NCI-H1417 treated with DMSO at 0.1 percent for 48 hours (cell line): ENCODE results near the gene CTSF.
A peak's percentile ranks its signal among the peaks of the same experiment; 100 is the strongest.
"Not testable (repeated sequence)": the region's sequence is repeated elsewhere in the genome, so short reads cannot be mapped to it uniquely, and the experiment has no call there.

ENCODE experiments used
- DNase-seq: peaks from one replicate; lab custom pipeline; 2025; lab: John Stamatoyannopoulos, UW

CTSF gene

DNA sequence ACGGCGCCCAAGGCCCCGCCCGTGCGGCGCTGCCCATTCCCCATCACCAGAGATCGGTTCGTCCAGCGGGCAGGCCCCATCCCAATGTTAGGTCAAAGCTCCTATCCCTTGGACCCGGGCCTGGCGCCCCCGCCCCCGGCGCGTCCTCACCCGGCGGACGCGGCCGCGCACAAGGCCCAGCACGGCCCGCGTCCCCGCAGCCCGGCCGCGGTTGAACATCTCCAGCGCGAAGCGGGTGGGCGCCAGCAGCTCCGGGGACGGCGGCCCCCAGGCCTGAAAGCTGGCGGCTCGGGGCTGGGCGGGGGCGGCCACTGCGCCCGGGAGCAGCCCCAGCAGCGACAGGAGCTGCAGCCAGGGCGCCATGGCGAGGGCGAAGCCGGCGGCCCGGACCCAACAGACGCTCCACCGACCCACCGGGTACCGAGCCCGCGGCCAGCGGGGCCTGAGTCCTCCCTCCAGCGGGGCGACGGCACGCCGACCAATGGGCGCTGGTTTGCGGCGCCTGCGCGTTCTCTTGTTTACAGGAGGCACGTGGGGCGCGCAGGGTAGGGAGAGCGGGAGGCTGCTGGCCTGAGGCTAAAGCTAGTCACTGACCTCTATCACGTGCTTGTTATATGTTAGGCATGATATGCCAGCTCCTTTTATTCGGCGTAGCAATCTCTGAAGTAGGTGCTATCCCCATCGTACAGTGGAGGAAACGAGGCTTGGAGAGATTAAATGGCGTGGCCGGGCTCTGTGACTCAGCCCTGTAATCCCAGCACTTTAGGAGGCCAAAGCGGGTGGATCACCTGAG is at the start of gene CTSF:
Gene CTSF, minus strand, starts transcription at position 483 of the 793 bp plus-strand sequence. Its CDS starts 120 bp downstream, at position 363.
- DNase-seq = peak; percentile 73

DNA sequence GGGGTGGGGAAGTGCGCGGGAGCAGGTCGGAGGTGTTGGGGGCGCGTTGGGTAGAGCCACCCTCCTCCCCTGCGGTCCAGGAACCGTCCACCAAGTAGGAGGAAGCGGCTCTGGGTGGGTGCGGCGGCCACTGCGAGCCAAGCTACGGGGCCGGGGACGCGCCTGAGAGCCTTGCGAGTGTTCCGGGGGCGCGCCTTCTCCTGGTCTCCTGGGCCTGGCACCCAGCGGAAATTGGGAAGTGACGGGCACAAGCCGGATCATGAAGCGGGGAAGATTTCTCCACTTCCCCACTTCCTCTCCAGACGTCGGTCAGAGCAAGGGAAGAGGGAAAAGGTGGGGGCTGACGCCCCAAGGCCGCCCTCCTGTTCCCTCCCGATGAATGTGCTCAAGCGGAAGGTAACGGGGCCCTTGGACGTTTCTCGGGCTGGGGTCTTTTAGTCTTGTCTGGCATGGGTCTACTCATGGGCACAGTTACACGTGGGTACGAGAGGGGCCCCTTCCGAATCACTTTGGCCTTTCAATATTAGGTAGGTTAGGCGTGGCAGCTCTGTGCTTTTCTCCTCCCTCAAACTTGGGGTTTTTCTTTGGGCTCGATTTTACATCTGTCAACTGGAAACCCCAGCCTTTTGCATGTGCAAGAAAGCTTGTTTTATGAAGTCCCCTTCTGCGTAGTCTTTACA is 48.9 kb upstream of the CTSF start:
- no peak for DNase-seq

DNA sequence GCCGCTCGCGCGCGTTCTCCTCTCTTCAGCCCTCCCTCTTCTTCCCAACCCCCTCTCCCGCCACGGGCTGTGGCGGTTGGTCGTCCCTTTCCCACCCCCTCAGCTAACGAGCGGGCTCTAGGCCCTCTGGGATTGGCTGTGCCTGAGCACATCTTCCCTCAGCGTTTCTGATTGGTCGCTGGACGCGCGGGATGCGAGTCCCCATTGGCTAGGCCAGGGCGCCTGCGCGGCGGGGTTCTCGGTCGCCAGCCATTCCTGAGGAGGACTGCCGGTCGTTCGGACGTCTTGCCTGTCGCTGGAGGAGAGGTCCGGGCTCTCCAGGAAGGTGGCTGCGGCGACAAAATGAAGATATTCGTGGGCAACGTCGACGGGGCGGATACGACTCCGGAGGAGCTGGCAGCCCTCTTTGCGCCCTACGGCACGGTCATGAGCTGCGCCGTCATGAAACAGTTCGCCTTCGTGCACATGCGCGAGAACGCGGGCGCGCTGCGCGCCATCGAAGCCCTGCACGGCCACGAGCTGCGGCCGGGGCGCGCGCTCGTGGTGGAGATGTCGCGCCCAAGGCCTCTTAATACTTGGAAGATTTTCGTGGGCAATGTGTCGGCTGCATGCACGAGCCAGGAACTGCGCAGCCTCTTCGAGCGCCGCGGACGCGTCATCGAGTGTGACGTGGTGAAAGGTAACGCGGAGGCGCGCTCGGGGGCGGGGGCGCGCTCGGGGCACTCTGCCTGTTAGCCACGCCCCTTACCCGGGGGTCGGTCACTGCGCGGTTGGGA is 48.2 kb upstream of the CTSF start, which contains the start of gene RBM14:
Gene RBM14, plus strand, starts transcription at position 252 of the 776 bp plus-strand sequence. Its CDS starts 91 bp downstream, at position 343.
- DNase-seq = peak; percentile 94

DNA sequence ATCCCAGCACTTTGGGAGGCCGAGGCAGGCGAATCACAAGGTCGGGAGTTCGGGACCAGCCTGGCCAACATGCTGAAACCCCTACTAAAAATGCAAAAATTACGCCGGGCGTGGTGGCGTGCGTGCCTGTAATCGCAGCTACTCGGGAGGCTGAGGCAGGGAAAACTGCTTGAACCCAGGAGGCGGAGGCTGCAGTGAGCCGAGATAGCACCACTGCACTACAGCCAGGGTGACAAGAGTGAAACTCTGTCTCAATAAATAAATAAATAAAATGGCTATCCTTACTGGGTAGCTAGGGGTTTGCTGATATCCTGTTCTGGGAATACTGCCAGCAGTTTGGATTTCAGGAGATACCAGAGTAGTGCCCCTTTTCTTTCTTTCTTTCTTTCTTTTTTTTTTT is 45.7 kb upstream of the CTSF start:
- no peak for DNase-seq

DNA sequence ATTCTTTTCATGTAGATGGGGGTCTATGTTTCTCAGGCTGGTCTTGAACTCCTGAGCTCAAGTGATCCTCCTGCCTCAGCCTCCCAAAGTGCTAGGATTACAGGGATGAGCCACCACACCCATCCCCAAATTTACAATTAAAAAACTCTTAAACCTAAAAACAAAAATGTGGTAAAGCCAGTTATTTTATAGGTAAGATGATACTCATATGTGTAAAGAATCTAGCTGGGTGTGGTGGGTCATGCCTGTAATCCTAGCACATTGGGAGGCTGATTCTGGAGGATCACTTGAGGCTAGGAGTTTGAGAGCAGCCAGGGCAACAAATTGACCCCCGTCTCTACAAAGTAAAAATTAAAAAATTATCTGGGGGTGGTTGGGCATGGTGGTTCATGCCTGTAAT is 44.1 kb upstream of the CTSF start:
- DNase-seq = no peak

DNA sequence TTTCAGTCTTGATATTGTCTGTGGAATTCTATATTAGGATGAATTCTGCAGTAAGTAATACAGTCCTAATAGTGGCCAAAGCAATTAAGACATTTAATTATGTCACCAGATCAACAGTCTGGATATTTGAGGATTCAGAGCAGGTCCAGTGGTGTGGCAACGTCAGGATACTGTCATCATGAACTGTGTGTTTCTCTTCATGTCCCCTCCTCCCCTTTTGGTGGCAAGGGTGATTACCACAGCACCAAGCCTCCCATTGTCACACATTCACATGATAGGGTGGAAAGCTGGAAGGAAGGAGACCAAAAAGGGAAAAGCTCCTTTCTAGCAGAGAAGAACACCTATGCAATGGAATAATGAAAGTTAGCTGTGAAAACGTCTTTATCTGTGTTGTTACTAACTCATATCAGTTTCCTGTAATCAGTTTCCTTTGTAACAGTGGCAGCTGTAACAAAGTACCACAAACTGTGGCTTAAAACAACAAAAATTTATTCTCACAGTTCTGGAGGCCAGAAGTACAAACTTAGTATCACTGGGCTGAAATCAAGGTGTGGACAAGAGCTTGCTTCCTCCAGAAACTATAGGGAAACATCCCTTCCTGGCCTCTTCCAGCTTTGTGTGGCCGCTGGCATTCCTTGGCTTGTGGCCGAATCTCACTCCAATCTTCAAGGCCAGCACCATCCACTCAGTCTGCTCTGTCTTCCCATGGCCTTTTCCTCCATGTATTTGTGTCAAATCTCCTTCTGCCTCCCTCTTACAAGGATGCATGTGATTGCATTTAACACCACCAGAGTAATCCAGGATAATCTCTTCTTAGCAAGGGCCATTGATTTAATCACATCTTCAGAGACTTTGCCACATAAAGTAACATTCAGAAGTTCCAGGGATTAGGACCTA is 41.6 kb upstream of the CTSF start:
- no peak for DNase-seq

DNA sequence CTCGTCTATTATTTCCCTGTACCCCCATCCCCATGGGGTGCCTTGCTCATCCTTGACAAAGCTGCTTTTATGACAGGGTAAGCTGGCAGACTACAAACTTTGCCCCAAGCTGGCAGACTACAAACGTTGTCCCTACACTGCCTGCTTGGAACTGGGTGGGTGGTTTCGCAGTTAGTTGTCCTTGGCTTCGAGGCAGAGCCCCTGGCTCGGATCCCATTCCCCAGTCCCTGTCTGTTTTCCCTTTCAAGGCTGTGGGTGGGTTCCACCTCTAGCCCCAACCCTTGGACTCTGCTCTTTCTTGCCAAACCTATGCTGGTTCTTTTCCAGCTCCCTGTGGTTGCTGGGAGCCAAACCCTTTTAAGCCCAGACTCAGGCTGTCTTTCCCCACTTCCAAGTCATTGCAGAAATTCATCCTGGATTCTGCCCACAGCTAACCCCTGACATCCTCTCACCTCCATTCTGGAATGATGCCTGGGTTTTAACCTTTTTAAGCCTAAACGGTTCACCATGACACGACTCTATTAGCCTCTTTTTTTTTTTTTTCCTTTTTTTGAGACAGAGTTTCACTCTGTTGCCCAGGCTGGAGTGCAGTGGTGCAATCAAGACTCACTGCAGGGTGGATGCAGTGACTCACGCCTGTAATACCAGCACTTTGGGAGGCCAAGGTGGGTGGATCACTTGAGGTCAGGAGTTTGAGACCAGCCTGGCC is 38.9 kb upstream of the CTSF start:
- DNase-seq = no peak

DNA sequence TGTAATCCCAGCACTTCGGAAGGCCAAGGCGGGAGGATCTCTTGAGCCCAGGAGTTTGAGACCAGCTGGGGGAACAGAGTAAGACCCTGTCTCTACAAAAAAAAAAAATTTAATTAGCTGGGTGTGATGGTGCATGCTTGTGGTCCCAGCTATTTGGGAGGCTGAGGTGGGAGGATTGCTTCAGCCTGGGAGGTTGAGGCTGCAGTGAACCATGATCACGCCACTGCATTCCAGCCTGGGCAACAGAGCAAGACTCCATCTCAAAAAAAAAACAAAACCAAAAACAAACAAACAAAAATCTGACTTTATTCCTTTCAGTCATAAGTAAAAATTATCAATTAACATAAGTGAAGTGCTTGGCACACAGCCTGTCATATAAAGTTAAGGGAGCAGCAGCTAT is 38.2 kb upstream of the CTSF start:
- DNase-seq = not testable (repeated sequence)

DNA sequence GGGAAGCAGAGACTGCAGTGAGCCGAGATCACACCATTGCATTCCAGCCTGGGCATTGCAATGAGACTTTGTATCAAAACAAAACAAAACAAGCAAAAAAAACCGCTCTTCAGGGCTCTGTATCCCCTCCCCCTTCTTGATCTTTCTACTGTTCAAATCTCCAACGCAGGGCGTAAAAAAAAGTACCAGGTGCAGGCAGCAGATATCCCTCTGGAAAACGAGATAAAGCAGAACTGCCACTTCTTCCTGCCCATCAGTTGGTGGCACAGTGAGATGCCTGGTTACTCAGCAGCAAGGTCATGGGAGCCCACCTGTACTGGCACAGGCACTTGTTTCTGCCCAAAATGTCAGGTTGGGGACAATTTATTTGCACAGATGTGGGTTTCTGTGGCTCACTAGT is 35.7 kb upstream of the CTSF start:
- no peak for DNase-seq

DNA sequence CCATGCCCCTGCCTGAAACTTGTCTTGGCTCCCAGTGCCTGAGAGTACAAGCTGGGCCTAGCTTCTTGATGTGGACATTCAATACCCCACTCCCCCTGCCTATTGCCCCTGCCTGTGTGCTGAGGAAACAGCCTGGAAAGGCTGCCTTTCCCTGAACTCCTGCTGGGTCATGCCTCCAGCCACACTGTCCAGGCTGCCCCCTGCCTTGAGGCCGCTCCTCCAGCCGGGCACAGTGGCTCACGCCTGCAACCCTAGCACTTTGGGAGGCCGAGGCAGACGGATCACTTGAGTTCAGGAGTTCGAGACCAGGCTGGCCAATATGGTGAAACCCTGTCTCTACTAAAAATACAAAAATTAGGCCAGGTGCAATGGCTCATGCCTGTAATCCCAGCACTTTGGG is 34.7 kb upstream of the CTSF start:
- DNase-seq = no peak

DNA sequence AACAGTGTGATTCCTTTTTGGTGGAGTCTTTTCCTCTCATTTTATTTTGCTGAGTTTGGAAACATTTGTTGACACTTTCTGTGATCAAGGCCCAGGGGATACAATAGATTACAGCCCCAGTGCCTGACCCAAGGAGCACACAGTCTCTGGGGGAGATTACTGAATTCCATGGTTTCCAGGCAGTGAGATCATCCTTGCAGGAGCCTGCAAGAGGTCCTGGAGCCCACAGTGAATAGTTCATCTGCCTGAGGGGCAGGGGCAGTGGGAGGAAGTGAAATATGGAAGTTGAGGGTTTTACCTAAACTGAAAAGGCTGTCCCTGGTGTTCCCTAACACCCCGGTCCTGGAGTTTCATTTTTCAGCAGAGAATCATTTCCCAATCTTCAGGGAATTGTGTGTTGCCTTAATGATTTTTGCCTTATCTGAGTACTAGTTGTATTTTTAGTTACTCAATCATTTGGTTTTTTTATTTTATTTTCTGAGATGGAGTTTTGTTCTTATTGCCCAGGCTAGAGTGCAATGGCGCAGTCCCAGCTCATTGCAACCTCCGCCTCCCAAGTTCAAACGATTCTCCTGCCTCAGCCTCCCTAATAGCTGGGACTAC is 32.3 kb upstream of the CTSF start:
- no peak for DNase-seq

DNA sequence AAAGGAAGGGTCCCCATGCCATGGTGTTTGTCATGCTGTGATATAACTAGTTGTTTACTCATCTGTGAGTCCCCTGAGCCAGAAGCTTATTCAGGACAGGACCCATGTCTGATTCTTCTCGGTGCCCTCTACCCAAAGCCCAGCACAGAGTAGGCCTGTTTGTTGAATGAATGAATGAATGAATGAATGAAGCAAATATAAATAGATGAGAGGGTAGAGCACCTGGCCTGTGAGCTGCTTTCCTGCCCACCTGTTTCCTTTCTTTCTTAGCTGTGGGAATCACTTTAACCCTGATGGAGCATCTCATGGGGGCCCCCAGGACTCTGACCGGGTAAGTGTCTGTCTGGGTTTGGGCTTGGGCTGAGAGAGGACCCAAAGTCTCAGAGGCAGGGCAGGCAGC is 31.8 kb upstream of the CTSF start:
- DNase-seq = no peak

DNA sequence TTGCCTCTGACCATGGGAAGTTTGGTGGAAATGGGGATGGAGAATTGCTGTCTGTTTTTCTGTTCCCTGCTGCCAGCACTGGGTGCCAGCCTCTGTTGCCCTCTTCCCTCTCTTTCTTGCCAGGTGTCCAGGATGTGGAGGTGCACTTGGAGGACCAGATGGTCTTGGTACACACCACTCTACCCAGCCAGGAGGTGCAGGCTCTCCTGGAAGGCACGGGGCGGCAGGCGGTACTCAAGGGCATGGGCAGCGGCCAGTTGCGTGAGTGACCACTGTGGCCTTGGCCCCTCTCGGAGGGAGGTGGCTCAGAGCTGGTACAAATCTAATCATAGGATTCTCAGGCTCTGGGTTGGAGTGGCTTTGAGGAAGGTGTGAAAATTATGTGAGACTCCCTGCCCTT is 30.6 kb upstream of the CTSF start:
- DNase-seq = no peak

DNA sequence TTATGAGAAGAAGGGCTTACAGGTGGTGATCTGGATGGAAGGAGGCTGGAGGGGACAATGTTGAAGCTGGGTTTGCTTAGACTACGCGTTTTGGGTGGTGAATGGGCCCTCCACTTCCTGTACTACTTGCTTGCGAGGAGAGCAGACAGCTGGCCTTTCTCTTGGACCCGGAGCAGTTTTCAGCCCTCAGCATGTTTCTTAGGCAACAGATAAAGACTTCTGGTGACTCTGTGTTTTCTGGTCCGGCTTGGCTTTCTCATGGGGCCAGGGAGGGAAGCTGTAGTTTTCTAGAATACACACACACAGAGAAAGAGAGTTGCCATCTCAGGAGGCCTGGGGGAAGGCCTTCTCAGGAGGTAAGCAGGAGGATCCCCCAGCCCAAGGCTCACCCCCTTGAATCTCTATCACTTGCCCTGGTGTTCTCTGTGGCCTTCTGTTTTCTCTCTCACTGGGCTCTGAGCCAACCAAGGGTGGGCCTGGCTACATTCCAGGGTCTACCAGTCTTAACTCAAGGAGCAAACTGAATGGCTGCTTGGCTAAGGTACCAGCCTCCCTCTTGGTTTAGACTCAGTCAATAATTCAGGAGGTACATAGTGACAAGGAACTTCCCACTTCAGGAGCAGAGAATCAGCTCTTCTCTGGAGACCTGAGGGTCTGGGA is 27.0 kb upstream of the CTSF start:
- no peak for DNase-seq

DNA sequence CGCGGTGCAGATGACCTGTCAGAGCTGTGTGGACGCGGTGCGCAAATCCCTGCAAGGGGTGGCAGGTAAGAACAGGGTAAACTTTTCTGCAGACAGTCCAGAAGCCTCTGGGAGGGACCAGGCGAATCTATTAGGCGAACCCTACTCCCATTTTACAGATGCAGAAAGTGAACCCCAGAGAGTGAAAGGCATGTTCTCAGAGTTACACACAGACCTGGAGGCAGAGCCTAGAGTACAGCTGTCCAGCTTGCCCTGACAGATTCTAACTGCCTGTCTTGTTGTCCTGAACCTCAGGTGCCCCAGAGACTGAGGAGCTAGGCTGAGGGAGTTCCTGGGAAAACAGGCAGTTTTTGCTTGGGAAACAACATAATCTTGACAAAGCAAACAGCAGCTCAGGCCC is 25.2 kb upstream of the CTSF start:
- DNase-seq = no peak

DNA sequence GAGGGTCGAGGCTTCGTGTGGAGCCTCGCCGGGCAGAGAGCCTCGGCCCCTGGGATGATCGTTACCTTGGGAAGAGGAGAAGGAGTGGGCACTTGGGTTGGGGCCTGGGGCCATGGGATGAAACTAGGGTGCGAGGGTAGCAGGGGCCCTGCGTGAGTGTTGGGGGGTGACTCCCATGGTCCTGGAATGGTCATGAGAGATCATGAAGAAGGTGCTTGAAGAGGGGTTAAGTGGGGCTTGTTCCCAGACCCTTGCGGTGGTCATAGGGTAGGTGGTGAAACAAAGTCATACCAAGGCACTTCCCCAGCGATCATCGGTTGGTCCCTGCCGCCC is 24.9 kb upstream of the CTSF start:
- no peak for DNase-seq

DNA sequence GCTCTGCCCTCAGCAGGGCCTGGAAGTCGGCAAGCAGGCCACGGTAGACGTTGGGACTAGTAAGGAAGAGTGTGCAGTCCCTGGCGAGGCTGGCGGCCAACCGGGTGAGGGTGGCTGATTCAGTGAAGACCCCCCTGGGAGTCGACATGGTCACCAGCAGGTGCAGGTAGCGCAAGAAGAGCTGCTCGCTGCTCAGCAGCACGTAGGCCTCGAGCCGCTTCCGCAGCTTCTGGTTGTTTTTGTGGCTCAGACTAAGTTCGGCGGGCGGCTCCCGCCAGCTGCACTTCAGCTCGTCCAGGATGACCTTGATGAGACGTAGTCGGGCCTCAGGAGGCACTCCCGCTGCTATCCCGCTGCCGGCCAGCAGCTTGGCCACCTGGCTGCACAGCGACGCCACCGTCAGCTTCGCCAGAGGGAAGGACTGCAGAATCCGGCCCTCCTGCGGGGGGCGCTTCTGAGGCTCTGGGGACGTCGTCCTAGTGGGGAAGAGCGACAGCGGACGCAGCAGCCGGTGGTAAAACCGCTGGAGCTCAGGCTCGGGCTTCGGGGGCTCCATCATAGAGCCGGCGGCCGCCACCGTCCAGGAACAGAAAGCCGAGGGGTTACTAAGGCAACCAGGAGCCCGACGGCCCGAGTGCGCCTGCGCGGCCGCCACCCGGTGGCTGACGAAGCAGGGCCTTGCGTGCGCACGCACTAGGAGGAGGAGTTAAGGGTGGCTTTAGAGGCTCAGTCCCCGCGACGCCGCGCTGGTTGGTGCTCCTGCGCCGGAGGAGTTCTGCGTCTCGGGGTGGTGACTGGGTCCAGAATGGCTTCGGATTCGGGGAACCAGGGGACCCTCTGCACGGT is 24.3 kb upstream of the CTSF start, which contains the start of the genes CCDC87 and CCS:
Gene CCDC87, minus strand, starts transcription at position 607 of the 846 bp plus-strand sequence. Its CDS starts 48 bp downstream, at position 559.
Gene CCS, plus strand, starts transcription at position 729 of the 846 bp plus-strand sequence. Its CDS starts 77 bp downstream, at position 806.
- peak; percentile 79 for DNase-seq

DNA sequence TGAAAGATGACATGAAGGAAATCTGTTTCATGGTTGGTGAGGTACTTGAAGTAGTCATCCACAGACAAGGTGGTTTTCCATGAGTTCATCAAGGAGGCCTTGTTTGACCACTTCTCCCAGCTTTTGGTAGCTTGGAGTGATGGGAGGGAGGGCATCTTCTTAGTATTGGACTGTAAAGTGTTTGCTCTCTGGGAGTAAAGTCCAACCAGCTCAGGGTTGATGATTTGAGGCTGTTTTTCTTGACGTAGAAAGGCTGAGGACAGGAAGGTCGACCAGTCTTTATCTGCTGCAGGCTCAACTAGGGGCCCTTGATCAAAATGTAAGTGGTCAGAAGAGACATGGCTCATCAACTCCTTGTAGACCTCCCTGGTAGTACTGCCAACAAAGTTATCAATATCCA is 22.8 kb upstream of the CTSF start:
- no peak for DNase-seq
